MM.1S (cell line): ENCODE results near the gene APBA1.

Experiments used
- CTCF ChIP-seq: fragments of 300-600 bp; sonication (generic); IDR thresholded peaks from 2 replicates; pipeline ENCODE4 v1.5.1; 2016; ENCODE audit warnings: antibody characterized with exemption, low read length, mixed read lengths
- EZH2 ChIP-seq: fragments of 300-600 bp; sonication (generic); optimal IDR thresholded peaks from 2 replicates; pipeline ENCODE3; 2017; ENCODE audit warnings: low read depth, mild to moderate bottlenecking, antibody characterized with exemption, low read length, mixed read lengths
- EZH2phosphoT487 ChIP-seq: fragments of 300-600 bp; sonication (generic); IDR thresholded peaks from 2 replicates; pipeline ENCODE4 v1.6.1; 2018; ENCODE audit warnings: antibody characterized with exemption, low read length

DNA sequence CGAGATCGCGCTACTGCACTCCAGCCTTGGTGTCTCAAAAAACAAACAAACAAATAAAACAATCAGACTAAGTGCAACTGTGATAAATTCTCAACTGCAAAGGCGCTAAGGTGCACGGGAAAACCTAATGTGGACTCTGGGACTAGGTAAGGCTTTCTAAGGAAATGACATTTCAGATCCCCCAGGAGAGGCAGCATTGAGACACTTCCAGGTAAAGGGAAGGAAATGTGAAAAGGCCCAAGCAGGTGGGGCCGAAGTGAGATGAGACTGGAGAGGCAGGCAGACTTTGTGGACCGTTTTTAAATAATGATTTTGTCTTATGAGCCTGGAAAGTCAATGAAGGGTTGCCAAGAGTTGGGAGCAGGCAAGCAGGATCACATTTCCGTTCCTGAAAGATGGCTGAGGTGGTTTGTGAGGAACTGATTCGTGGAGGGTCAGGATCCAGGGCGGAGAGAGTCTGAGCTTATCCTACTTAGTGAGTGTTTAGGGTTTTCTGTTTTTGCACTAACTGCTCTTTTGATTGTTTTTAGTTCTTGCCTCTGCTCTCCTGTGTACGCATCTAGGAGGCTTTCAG, 2.0 kb upstream of the APBA1 start:
- TF ChIP-seq CTCF (peak; percentile 15; the same call in 1 of the 2 replicates), EZH2 (no peak), EZH2phosphoT487 (no peak)
